Choroid plexus epithelial cell (primary cell): Measurements from ENCODE around the gene SLC35D1.
A peak's percentile ranks its signal among the peaks of the same experiment; 100 is the strongest.

Experiments
- DNase-seq: peaks from one replicate; pipeline ENCODE4 v3.0.0-alpha.2; 2010; ENCODE audit warnings: low read depth
- H3K4me3 ChIP-seq: 2 replicates; pipeline ENCODE4 v1.5.1; 2011; ENCODE audit warnings: low read depth, mild to moderate bottlenecking, control low read depth, low read length, moderate library complexity
- CTCF ChIP-seq: conservative IDR thresholded peaks from 2 replicates; pipeline ENCODE4 v1.5.1; 2011; ENCODE audit warnings: low read depth, mild to moderate bottlenecking, control low read depth, inconsistent platforms, low read length, moderate library complexity

The SLC35D1 gene

DNA sequence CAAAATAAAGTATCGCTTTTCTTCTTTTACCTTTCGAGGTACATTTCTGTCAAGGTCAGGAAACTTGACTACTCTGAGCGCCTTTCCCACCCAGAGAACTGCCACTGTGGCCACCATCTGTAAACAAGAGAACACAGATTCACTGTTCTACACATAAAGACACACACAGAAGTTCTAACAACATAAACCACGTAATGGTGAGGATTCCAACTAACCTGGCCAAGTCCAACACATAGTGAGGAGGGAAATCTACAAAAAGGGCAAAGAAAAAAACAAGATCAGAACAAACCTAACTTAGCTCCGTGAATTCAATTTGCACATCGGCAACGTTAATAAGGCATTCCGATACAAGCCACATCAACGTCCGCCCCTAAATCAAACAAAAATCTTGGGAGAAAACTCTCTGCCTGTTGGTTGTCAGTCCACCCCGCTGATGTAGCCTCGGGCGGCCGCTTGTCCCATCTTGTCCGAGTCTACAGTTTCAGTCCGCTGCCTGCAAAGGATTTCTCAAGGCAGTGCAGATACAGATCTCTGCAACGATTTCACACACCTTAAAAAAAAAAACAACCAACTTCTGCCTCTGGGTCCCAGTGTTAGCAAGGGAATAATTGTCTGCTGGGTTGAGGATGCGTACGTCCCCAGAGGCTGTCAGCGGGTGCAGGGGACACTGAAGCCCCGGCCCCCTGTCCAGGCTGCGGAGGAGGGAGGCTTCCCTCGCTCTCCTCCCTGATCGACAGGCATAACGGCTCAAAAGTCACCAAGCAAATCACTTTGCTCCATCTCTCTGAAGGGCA lies 1.0 kb downstream of the SLC35D1 start:
- no peak for TF ChIP-seq CTCF
- peak; percentile 60 for DNase-seq
- peak overlapping the region; percentile 88 for H3K4me3 ChIP-seq

DNA sequence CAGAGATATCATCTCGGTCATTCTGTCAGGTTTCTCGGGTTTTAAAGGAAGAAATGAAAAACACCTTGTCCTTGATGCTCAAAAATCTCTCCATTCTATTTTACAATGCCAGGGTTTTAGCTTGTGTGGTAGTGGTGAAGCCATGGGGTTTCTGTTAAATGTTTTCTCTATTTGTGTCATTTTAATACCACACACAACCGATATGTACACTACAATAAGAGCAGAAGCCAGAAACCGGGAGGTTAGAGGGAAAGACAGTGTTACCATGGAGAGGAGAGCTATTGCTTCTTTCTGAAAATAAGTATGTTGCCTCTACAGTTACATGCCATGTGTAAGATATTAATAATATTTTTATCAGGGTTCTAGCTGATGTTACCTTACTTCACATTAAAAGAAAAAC lies 2.8 kb downstream of the SLC35D1 start:
- no peak for TF ChIP-seq CTCF
- H3K4me3 ChIP-seq, result no peak overlapping the region
- DNase-seq, result no peak

GRCh38 chr1:67044631-67045270 lies 9.2 kb downstream of the SLC35D1 start:
- no peak overlapping the region for H3K4me3 ChIP-seq
- no peak for TF ChIP-seq CTCF
- DNase-seq, result no peak

- H3K4me3 ChIP-seq, result no peak overlapping the region
- DNase-seq, result no peak
- TF ChIP-seq CTCF, result no peak
Measured at GRCh38 chr1:67043366-67043765, 10.6 kb downstream of the SLC35D1 start.

DNA sequence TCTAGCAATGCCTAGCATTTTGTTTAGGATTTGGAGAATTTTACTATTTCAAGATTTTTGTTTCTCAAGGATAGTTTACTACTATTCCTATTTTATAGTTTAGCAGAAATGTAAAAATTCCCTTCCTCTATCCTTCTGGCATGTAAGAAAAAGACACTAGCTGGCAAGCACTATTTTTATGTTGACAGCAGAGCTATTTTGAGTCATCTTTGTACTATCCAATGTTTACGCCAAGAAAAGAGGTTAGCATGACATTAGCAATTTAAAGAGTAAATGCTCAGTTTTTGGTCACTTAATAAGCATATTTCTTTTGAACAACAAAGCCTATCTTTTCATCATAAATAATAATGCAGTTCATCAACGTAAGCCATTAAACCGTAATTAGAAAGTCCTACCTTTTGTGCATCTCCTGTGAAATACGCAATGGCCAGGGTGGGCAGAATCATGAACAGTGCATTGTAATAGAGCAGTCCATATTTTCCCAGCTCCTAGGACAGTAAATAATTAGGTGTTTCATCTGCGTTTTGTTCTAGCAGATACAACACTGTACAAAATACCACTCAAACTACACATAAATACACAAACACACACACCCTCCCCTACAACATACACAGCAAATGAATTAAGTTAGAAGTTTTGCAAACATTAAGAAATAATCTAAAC lies 12.0 kb downstream of the SLC35D1 start:
- TF ChIP-seq CTCF, result no peak
- no peak overlapping the region for H3K4me3 ChIP-seq
- peak; percentile 37 for DNase-seq

DNA sequence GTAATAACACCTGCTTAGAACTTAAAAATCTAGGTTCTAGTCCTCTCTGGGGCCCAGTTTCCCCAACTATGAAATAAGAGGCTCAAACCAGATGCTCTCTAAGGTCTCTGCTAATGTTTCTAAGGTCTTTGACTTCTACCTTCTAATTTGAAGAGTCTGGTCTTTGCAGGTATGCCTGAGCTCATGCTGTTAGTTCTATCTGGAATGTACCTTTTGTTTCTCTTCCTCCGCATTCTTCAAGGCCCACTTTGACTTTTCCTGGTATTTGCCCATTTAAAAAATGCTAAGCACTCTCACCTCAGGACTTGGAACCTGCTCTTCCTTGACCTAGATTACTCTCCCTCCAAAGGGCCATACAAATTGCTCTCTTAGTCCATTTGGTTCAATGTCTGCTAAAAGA lies 13.5 kb downstream of the SLC35D1 start:
- DNase-seq, result no peak
- TF ChIP-seq CTCF, result no peak
- H3K4me3 ChIP-seq, result no peak overlapping the region
